ENCODE results near the gene ZDHHC24.
A peak's percentile ranks its signal among the peaks of the same experiment; 100 is the strongest.
"Not testable (repeated sequence)": the region's sequence is repeated elsewhere in the genome, so short reads cannot be mapped to it uniquely, and the experiment has no call there.

ZDHHC24 gene

DNA sequence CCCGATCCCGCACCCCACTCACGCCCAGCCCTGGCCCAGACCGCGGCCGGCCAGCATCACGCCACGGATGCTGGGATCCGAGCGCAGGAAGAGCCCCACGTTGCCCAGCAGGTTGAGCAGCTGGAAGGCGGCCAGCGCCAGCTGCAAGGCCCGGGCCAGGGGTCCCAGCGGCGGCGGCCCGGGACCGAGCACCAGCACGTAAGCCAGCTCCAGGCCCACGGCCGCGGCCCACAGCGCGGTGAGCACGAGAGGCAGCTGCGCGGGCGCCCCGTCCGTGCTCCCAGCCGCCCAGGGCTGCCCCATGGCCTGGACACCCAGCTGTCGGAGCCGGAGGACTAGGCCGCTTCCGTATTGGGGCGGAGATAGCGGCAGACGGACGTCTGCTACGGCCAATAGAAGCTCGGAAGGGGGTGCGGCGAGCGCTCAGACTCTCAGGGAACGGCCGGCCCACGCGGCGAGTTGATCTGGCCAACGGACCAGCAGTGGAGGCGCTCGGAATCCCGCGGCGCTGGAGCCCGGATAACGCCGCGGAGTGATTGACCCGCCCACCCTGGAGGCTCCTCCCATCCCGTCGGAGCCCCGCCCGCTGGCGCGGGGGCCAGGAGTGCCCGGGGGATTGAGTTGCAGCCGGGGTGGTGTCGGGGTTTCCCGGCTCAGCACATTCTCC is at the start of gene ZDHHC24:
TSS of gene ZDHHC24 (minus strand) at position 348 of the 667 bp plus-strand sequence. CDS start at position 303, 45 bp downstream.
- DNase-seq, result peak; percentile 89 to 91

- no peak for DNase-seq
These were observed 49.5 kb upstream of the ZDHHC24 start for GRCh38 chr11:66595245-66595904.

GRCh38 chr11:66593650-66594049 is 47.8 kb upstream of the ZDHHC24 start:
- no peak for DNase-seq

DNA sequence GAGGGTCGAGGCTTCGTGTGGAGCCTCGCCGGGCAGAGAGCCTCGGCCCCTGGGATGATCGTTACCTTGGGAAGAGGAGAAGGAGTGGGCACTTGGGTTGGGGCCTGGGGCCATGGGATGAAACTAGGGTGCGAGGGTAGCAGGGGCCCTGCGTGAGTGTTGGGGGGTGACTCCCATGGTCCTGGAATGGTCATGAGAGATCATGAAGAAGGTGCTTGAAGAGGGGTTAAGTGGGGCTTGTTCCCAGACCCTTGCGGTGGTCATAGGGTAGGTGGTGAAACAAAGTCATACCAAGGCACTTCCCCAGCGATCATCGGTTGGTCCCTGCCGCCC is 47.4 kb upstream of the ZDHHC24 start:
- DNase-seq, result no peak

- DNase-seq, result peak; percentile 86 to 94
These were observed 46.8 kb upstream of the ZDHHC24 start, which contains the start of the genes CCDC87 and CCS for GRCh38 chr11:66592457-66593302. Gene CCDC87, minus strand, starts transcription at chr11:66593063. Its CDS starts 48 bp downstream, at chr11:66593015. Gene CCS, plus strand, starts transcription at chr11:66593185. Its CDS starts 77 bp downstream, at chr11:66593262.

DNA sequence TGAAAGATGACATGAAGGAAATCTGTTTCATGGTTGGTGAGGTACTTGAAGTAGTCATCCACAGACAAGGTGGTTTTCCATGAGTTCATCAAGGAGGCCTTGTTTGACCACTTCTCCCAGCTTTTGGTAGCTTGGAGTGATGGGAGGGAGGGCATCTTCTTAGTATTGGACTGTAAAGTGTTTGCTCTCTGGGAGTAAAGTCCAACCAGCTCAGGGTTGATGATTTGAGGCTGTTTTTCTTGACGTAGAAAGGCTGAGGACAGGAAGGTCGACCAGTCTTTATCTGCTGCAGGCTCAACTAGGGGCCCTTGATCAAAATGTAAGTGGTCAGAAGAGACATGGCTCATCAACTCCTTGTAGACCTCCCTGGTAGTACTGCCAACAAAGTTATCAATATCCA is 45.3 kb upstream of the ZDHHC24 start:
- no peak for DNase-seq

DNA sequence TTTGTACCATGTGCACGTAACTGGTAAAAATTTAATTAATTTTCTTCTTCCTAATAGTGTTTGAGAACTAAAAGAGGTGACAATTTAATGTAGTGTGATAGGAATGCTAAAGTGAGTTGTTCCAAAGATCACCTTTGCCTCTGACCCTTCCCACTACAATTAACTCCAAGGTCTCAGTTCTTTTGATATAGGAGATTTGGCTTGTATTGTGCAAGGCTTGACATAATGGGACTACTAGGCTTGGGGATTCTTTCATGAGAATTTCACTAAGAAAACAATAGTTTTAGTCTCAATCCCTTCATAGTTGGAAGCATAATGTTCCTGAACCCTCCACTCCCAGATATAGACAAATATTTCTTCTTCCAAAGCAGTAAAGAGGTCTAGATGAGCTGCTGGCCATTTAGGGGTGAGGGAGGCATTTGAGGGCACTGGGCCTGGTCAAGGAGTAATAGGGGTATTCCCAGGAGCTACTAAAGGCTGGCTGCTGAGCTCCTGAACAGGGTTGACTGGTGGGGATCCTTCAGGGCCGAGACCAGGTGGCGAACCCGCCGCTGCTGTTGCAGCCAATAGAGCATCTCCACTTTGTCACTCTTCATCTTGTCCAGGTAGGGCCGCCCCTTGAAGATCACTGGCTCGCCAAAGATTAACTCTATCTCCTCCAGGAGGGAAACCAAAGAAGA is 44.3 kb upstream of the ZDHHC24 start:
- DNase-seq, result no peak

- not testable (repeated sequence) for DNase-seq
These were observed 43.5 kb upstream of the ZDHHC24 start for GRCh38 chr11:66589315-66589714.

- DNase-seq, result no peak
These were observed 40.3 kb upstream of the ZDHHC24 start for GRCh38 chr11:66586136-66586535.

GRCh38 chr11:66585447-66585846 is 39.6 kb upstream of the ZDHHC24 start:
- DNase-seq, result not testable (repeated sequence)

- DNase-seq, result not testable (repeated sequence)
These were observed 36.8 kb upstream of the ZDHHC24 start for GRCh38 chr11:66582565-66583147.

DNA sequence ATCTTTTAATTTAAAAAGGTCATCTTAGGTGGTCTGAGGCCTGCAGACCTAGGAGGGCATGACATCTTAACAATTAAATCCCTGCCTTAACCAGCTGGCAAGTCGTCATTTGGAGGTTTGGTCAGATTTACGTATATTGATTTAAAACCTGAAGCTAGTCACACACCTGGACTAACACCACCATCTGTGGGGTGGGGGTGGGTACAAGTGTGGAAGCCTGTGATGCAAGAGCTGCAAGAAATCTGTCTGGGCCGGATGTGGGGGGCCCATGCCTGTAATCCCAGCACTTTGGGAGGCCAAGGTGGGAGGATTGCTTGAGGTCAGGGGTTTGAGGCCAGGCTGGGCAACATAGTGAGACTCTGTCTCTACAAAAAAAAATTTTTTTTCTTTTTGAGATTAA is 35.4 kb upstream of the ZDHHC24 start:
- no peak for DNase-seq

GRCh38 chr11:66580803-66581202 is 35.0 kb upstream of the ZDHHC24 start:
- DNase-seq, result no peak

GRCh38 chr11:66579017-66579606 is 33.3 kb upstream of the ZDHHC24 start:
- no peak for DNase-seq

GRCh38 chr11:66570850-66571180 is 25.0 kb upstream of the ZDHHC24 start:
- DNase-seq, result no peak

DNA sequence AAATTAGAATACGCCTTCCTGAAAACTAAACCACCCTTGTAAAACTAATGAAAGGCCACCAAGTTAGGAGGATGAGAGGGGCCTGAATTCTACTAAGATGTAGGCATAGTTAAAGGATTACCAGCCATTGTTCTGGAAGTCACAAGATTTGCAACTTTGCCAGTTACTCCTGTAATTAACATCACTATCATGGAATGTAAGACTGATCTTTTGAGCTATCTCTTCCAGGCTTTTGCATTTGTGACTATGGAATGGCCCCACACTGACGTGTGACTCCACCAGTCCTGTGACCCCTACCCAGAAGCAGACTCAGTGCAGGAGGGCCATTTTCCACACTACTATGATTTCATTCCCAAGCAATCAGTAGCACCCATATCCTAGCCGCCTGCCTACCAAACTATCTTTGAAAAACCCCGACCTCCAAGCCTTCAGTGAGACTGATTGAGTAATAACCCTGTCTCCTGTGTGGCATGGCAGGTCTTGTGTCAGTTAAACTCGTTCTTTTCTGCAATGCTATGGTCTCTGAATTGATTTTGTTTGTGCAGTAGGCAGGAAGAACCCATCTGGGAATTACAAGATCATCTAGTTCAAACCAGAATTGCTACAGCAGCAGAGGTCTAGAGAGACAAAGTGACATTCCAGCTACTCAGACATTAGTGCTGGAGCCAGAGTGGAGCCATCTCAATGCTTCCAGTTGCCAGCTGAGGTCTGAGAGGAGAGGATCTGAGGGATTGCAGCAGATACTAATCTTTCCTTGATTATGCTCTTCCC is 24.4 kb upstream of the ZDHHC24 start:
- no peak for DNase-seq

- no peak for DNase-seq
These were observed 23.2 kb upstream of the ZDHHC24 start for GRCh38 chr11:66569076-66569475.

- DNase-seq, result peak; percentile 35 to 64
These were observed 22.5 kb upstream of the ZDHHC24 start, which contains the start of gene CTSF for GRCh38 chr11:66568124-66568916. Gene CTSF, minus strand, starts transcription at chr11:66568606. Its CDS starts 120 bp downstream, at chr11:66568486.

DNA sequence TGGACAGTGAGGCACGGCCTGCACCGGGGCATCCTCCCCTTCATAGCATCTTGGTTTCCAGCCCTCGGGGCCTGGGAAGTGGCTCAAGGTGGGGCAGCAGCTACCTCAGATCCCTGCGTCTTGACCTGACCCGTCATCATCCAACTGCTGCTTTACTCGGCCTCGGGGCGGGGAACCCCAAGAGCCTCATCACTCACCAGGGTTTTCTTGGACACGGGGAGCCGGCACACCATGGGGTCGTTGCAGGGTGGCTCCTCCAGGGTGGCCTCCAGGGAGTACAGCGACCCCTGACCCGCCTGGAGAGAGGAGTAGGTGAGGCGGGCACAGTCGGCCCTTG is 21.9 kb upstream of the ZDHHC24 start:
- DNase-seq, result no peak

- no peak for DNase-seq
These were observed 20.4 kb upstream of the ZDHHC24 start for GRCh38 chr11:66566221-66566620.

GRCh38 chr11:66564984-66565383 is 19.1 kb upstream of the ZDHHC24 start:
- DNase-seq, result no peak

All from NCI-H187 (cell line).